ENCODE data around the gene DSCAML1. TPM values are rescaled to one million over a fixed set of nuclear protein-coding genes. Genes with fewer than 3 reads are reported as not detected.

The DSCAML1 gene
- total and polyA plus RNA-seq, 10 of the 15 experiments (the other 5 are each of a cell fraction or from before 2014, with no cell fraction given), result 0.03 to 0.18 (median 0.06) TPM; not detected in 1

- peak; percentile 96 to 100 (median 98) for TF ChIP-seq CTCF (IDR thresholded peaks at IDR 0.05 in 2 of 3, conservative IDR thresholded peaks at IDR 0.05 in 1 of 3; ENCODE audit: control insufficient read depth in 2 of 3, extremely low read depth in 1 of 3, insufficient read depth in 1 of 3, low read depth in 3 of 3, low read length in 3 of 3)
- TF ChIP-seq MAX (IDR thresholded peaks at IDR 0.05; ENCODE audit: low read depth, low read length), result no peak
- TF ChIP-seq NR2F1 (conservative IDR thresholded peaks at IDR 0.05), result no peak
- TF ChIP-seq RAD21 (IDR thresholded peaks at IDR 0.05; ENCODE audit: insufficient read depth, low read depth, low read length), result peak; percentile 95
- TF ChIP-seq SP1 (IDR thresholded peaks at IDR 0.05; ENCODE audit: low read depth, low read length), result peak; percentile 13
- TF ChIP-seq POU2F2 (IDR thresholded peaks at IDR 0.05; ENCODE audit: borderline replicate concordance, low read depth, low read length), result 0 out of 3 replicates have a peak, but pooled peaks have one; percentile 26
Measured at GRCh38 chr11:117426297-117426685, 370.7 kb downstream of the DSCAML1 start (continued).

GRCh38 chr11:117425679-117426296 is 371.2 kb downstream of the DSCAML1 start:
- Histone ChIP-seq H2AFZ (ENCODE audit: control insufficient read depth, low read depth, low read length) (no peak overlapping the region), H3K4me2 (ENCODE audit: control insufficient read depth, insufficient read depth) (no peak overlapping the region), H4K20me1 (ENCODE audit: control insufficient read depth, insufficient read depth) (no peaks in the 10 kb centered on the region), H3K9me3 (replicated peaks; ENCODE audit: control insufficient read depth, insufficient read depth, low read length) (no peaks in the 10 kb centered on the region), H3K9ac (ENCODE audit: control insufficient read depth, insufficient read depth, low read length) (no peak overlapping the region), H3K4me1 (ENCODE audit: control insufficient read depth, insufficient read depth, low read length) (no peaks in the 10 kb centered on the region), H3K27me3 (replicated peaks in 1 of 2; ENCODE audit: control insufficient read depth in 2 of 2, insufficient read depth in 2 of 2, low read length in 1 of 2) (no peaks in the 10 kb centered on the region), H3K27ac (ENCODE audit: control insufficient read depth, insufficient read depth) (no peak overlapping the region), H3K36me3 (ENCODE audit: control insufficient read depth in 2 of 2, insufficient read depth in 2 of 2, low read length in 1 of 2) (no peaks in the 10 kb centered on the region), H3K4me3 (no peak overlapping the region), H3K79me2 (ENCODE audit: control insufficient read depth, insufficient read depth, low read length) (no peaks in the 10 kb centered on the region)
- FAIRE-seq, result no peak
- ChIA-PET RAD21 (ENCODE audit: unreplicated experiment) (interaction anchor here (0.6 to 6.7 kb wide), 45 partner anchors 15 to 692 kb away, joined by 3 to 75 read pairs (median 4); partner anchors contain the start of gene CEP164), SMC1A (ENCODE audit: uncharacterized antibody, unreplicated experiment) (interaction anchor here (0.6 to 4.3 kb wide), 38 partner anchors 8 to 628 kb away, joined by 3 to 36 read pairs (median 4); no protein-coding TSS in a partner anchor), POLR2A (interaction anchor here (0.8 to 1.6 kb wide), 3 partner anchors 80 to 391 kb away, joined by 3 to 6 read pairs (median 5); partner anchors contain the start of gene CEP164), CTCF (interaction anchor here (0.6 to 6.8 kb wide), 89 partner anchors 10 to 630 kb away, joined by 3 to 156 read pairs (median 5); partner anchors contain the start of genes CEP164 and FXYD2)
- BruUV-seq (replicated peaks), result no TSS peak
- ATAC-seq, result no peak
- DNase-seq (ENCODE audit: low read depth, low spot score), result no peak
- in situ Hi-C loops (cut with MboI) (loop anchor here (5.0 to 25.0 kb wide), 2 partner anchors 197 to 637 kb away; no protein-coding TSS in a partner anchor), intact Hi-C loops (cut with micrococcal nuclease; ENCODE audit: unreplicated experiment) (loop anchor here (1.0 to 5.0 kb wide), 3 partner anchors 53 to 382 kb away; no protein-coding TSS in a partner anchor)
- WGBS (ENCODE audit: insufficient coverage, insufficient replicate concordance, low lambda C conversion rate, missing lambda C conversion rate), result 52% methylated on average over 13 of the region's 13 CpGs
- TF ChIP-seq SMC3 (IDR thresholded peaks at IDR 0.05; ENCODE audit: borderline replicate concordance, low read length) (no peak), HDGF (IDR thresholded peaks at IDR 0.05) (0 out of 2 replicates have a peak, but pooled peaks have one; percentile 32)

Data from GM12878 (cell line).